OCI-LY7 (cell line): ENCODE results near the gene CASP12. TPM values are rescaled to one million over a fixed set of nuclear protein-coding genes. Genes with fewer than 3 reads are reported as not detected.

Source experiments
- BruUV-seq: library from RNA; stranded (reverse); fragments of 400-500 nt; replicated peaks from 2 replicates; lab custom pipeline; 2021; lab: Mats Ljungman, UMichigan
- CTCF ChIA-PET: fragments of 300-600 bp; sonication (Branson Sonifier 250); formaldehyde crosslinking; loops from one replicate; lab custom pipeline; 2022; ENCODE audit warnings: antibody characterized with exemption; ENCODE audit not compliant: unreplicated experiment; lab: Charles Lee
- POLR2A ChIA-PET: fragments of 300-600 bp; sonication (Branson Sonifier 250); formaldehyde crosslinking; loops from one replicate; lab custom pipeline; 2022; ENCODE audit warnings: antibody characterized with exemption; lab: Charles Lee
- DNase-seq: peaks from one replicate; pipeline ENCODE4 v3.0.0-alpha.2; 2015; ENCODE audit warnings: low spot score
- H2AFZ ChIP-seq: fragments of 200-600 bp; sonication (generic), shearing (Covaris generic); 2 replicates; pipeline ENCODE4 v1.6.1; 2014; ENCODE audit warnings: mild to moderate bottlenecking, antibody characterized with exemption, low read length, moderate library complexity
- H3K27ac ChIP-seq: fragments of 200-600 bp; sonication (generic); 2 replicates; pipeline ENCODE4 v1.5.1; 2014; ENCODE audit warnings: mixed run types, low read depth, mild to moderate bottlenecking, moderate library complexity, low read length, inconsistent platforms; ENCODE audit not compliant: poor library complexity, severe bottlenecking
- H3K36me3 ChIP-seq: fragments of 200-600 bp; sonication (generic); 2 replicates; pipeline ENCODE4 v1.6.1; 2014; ENCODE audit warnings: mild to moderate bottlenecking, antibody characterized with exemption, low read length, moderate library complexity, mixed read lengths; ENCODE audit not compliant: insufficient read depth
- H3K4me1 ChIP-seq: fragments of 200-600 bp; sonication (generic); 2 replicates; pipeline ENCODE4 v1.5.1; 2014; ENCODE audit warnings: mild to moderate bottlenecking, low read length; ENCODE audit not compliant: insufficient read depth, poor library complexity, severe bottlenecking
- H3K4me2 ChIP-seq: fragments of 200-600 bp; sonication (generic); 2 replicates; pipeline ENCODE4 v1.6.1; 2014; ENCODE audit warnings: mild to moderate bottlenecking, low read length
- H3K4me3 ChIP-seq: fragments of 200-600 bp; sonication (generic); 2 replicates; pipeline ENCODE4 v1.5.1; 2014; ENCODE audit warnings: mild to moderate bottlenecking, low read depth, low read length; ENCODE audit not compliant: poor library complexity, severe bottlenecking
- H3K79me2 ChIP-seq: fragments of 200-600 bp; sonication (generic); 2 replicates; pipeline ENCODE4 v1.6.1; 2016; ENCODE audit warnings: low read depth, mild to moderate bottlenecking, low read length, moderate library complexity, mixed read lengths; ENCODE audit not compliant: insufficient read depth
- H3K9me2 ChIP-seq: fragments of 200-600 bp; sonication (generic); 2 replicates; pipeline ENCODE4 v1.6.1; 2016; ENCODE audit warnings: mild to moderate bottlenecking, low read length, mixed read lengths; ENCODE audit not compliant: insufficient read depth
- H3K9me3 ChIP-seq: fragments of 200-600 bp; sonication (generic); 2 replicates; pipeline ENCODE4 v1.6.1; 2014; ENCODE audit warnings: mild to moderate bottlenecking, mixed run types, low read length, mixed read lengths
- H4K20me1 ChIP-seq: fragments of 200-600 bp; sonication (generic); 2 replicates; pipeline ENCODE4 v1.6.1; 2014; ENCODE audit warnings: mild to moderate bottlenecking, antibody characterized with exemption, low read length, moderate library complexity, mixed read lengths; ENCODE audit not compliant: insufficient read depth
- EZH2phosphoT487 ChIP-seq: fragments of 200-600 bp; sonication (generic); IDR thresholded peaks from 2 replicates; pipeline ENCODE4 v1.6.1; 2018; ENCODE audit warnings: low read depth, borderline replicate concordance, mild to moderate bottlenecking, mixed run types, antibody characterized with exemption, low read length, moderate library complexity, mixed read lengths
- intact Hi-C: fragments of 100-400 bp; cut with micrococcal nuclease; formaldehyde crosslinking; loops from one replicate; pipeline ENCODE4 v1.10.0; 2022; ENCODE audit not compliant: unreplicated experiment
- total RNA-seq, 2 experiments: library from RNA; depleted of rRNA in 1 of 2; stranded (reverse); fragments of >200 nt in 1 of 2; shearing (Covaris generic) in 1 of 2; gene quantifications; 2 replicates each; pipeline ENCODE4 v1.2.3, GENCODE V29; 2014 to 2022
- TF ChIP-seq, protein P1 (sequence below): fragments of 200-600 bp; sonication (generic); conservative IDR thresholded peaks from 2 replicates; pipeline ENCODE4 v1.5.1; 2014; ENCODE audit warnings: mild to moderate bottlenecking, antibody characterized with exemption, low read length, moderate library complexity, mixed read lengths

CASP12 gene
- total RNA-seq, 2 experiments from 2014 or later, result not detected

DNA sequence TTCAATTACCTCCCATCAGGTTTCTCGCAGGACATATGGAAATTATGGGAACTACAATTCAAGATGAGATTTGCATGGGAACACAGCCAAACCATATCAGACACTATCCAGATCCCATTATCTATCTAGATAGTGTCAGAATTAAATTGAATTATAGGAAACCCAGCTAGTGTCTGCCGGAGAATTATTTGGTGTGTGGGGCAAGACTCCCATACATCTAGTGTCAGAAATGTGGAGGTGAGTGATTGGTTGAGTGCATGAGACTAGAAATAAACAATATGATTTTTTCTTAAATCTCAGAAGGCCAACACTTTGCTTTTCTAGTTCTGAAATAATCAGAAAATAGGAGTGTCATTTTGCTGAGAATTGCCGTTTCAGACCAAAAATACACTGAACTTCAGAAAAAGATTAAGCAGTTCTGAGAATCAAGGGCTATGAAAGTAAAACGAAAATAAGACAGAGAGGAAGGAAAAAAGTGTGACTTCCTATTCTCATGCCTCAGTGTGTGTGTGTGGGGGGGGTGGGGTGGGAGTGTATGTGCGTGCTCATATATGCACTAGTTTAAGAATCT is 21.3 kb downstream of the CASP12 start:
- intact Hi-C loops, result no loop called here
- H3K4me1 ChIP-seq, result no peaks in the 10 kb centered on the region
- H3K27ac ChIP-seq, result no peak overlapping the region
- H2AFZ ChIP-seq, result no peak overlapping the region
- H3K4me3 ChIP-seq, result no peak overlapping the region
- H3K9me2 ChIP-seq, result no peaks in the 10 kb centered on the region
- H3K4me2 ChIP-seq, result no peak overlapping the region
- no TSS peak for BruUV-seq
- H3K9me3 ChIP-seq, result no peaks in the 10 kb centered on the region
- H3K79me2 ChIP-seq, result no peaks in the 10 kb centered on the region
- no peak for DNase-seq
- no peaks in the 10 kb centered on the region for H4K20me1 ChIP-seq
- no peak for TF ChIP-seq EZH2phosphoT487
- TF ChIP-seq, protein P1, sequence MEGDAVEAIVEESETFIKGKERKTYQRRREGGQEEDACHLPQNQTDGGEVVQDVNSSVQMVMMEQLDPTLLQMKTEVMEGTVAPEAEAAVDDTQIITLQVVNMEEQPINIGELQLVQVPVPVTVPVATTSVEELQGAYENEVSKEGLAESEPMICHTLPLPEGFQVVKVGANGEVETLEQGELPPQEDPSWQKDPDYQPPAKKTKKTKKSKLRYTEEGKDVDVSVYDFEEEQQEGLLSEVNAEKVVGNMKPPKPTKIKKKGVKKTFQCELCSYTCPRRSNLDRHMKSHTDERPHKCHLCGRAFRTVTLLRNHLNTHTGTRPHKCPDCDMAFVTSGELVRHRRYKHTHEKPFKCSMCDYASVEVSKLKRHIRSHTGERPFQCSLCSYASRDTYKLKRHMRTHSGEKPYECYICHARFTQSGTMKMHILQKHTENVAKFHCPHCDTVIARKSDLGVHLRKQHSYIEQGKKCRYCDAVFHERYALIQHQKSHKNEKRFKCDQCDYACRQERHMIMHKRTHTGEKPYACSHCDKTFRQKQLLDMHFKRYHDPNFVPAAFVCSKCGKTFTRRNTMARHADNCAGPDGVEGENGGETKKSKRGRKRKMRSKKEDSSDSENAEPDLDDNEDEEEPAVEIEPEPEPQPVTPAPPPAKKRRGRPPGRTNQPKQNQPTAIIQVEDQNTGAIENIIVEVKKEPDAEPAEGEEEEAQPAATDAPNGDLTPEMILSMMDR, result no peak
- ChIA-PET CTCF (no interaction called here), POLR2A (no interaction called here)
- H3K36me3 ChIP-seq, result no peaks in the 10 kb centered on the region

DNA sequence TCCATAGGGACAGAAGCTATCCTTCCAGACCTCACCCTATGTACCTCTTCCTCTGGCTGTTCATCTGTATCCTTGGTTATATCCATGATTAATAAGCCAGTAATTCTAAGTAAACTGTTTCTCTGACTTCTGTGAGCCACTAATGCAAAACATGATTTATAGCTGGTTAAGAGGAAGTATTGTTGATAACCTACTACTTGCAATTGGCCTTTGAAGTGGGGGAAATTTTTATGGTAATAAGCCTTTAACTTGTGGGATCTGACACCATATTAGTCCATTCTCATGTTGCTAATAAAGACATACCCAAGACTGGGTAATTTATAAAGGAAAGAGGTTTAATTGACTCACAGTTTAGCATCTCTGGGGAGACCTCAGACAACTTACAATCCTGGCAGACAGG is 21.9 kb downstream of the CASP12 start:
- no peaks in the 10 kb centered on the region for H4K20me1 ChIP-seq
- intact Hi-C loops, result no loop called here
- no peak overlapping the region for H2AFZ ChIP-seq
- POLR2A ChIA-PET, result no interaction called here
- no peak overlapping the region for H3K27ac ChIP-seq
- H3K36me3 ChIP-seq, result no peaks in the 10 kb centered on the region
- H3K9me3 ChIP-seq, result no peaks in the 10 kb centered on the region
- TF ChIP-seq, protein P1, result no peak
- no peak for TF ChIP-seq EZH2phosphoT487
- BruUV-seq, result no TSS peak
- no peak overlapping the region for H3K4me2 ChIP-seq
- H3K79me2 ChIP-seq, result no peaks in the 10 kb centered on the region
- H3K4me3 ChIP-seq, result no peak overlapping the region
- no peak for DNase-seq
- CTCF ChIA-PET, result no interaction called here
- H3K4me1 ChIP-seq, result no peaks in the 10 kb centered on the region
- H3K9me2 ChIP-seq, result no peaks in the 10 kb centered on the region

DNA sequence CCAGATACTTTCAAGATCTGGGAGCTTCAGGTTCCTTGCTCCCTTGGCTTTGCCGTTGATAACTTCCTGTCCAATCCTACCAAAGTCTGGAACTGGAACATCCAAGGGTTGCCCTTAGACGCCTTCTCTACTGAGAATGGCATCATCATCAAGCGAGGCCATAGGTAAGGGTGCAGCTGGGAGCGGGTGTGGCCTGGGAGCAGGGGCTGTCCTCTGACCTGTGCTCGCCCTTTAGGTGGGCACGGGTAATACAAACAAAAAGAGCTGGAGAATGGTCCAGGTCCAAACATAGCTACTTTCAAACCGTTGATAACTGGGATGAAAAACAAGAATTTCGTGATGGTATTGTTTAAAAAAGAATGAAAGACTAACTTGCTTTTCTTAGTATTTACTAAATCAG is 25.0 kb downstream of the CASP12 start:
- Histone ChIP-seq H2AFZ (no peak overlapping the region), H3K27ac (no peak overlapping the region), H3K9me2 (no peaks in the 10 kb centered on the region), H3K79me2 (no peaks in the 10 kb centered on the region), H3K4me3 (no peak overlapping the region), H3K4me1 (no peaks in the 10 kb centered on the region), H3K36me3 (no peaks in the 10 kb centered on the region), H3K4me2 (no peak overlapping the region), H3K9me3 (no peaks in the 10 kb centered on the region), H4K20me1 (no peaks in the 10 kb centered on the region)
- ChIA-PET POLR2A (interaction anchor here (0.6 to 1.2 kb wide), 3 partner anchors 9 to 651 kb away, joined by 3 read pairs; no protein-coding TSS in a partner anchor), CTCF (no interaction called here)
- DNase-seq, result peak; percentile 7
- BruUV-seq, result no TSS peak
- no peak for TF ChIP-seq EZH2phosphoT487
- TF ChIP-seq, protein P1, result peak; percentile 56
- intact Hi-C loops, result no loop called here
